Naive thymus-derived CD4-positive, alpha-beta T cell (primary cell): ENCODE data around the gene ZNF804B. TPM values are rescaled to one million over a fixed set of nuclear protein-coding genes. Genes with fewer than 3 reads are reported as not detected.

ENCODE experiments used
- ATAC-seq: fragments of 150-1000 bp; cut with Tn5 transposase; 2 replicates; pipeline ENCODE4 v1.10.0; 2021; ENCODE audit warnings: mild to moderate bottlenecking, moderate library complexity
- CTCF ChIA-PET: fragments of 350-600 bp; sonication (Branson Sonifier 250); formaldehyde crosslinking; loops from one replicate; lab custom pipeline; 2021; ENCODE audit warnings: antibody characterized with exemption; lab: Charles Lee
- POLR2A ChIA-PET: fragments of 350-600 bp; sonication (Branson Sonifier 250); formaldehyde crosslinking; loops from one replicate; lab custom pipeline; 2021; ENCODE audit warnings: antibody characterized with exemption, inconsistent platforms; lab: Charles Lee
- DNase-seq, 9 donors: peaks; one replicate each; pipeline versions ENCODE4 v3.0.0 to v3.0.0-alpha.2; 2020 to 2022; ENCODE audit warnings: mixed read lengths in 1 of 9
- H3K27ac ChIP-seq: one replicate; pipeline ENCODE4 v1.7.0; 2013; ENCODE audit warnings: mild to moderate bottlenecking, low read depth, low read length, moderate library complexity
- H3K27me3 ChIP-seq, 2 donors: one replicate each; pipeline ENCODE4 v1.7.0; 2013; ENCODE audit warnings: low read length in 2 of 2, mild to moderate bottlenecking in 2 of 2, moderate library complexity in 2 of 2; ENCODE audit not compliant: control insufficient read depth in 2 of 2, insufficient read depth in 2 of 2
- H3K36me3 ChIP-seq, 3 experiments: 1 replicate in 2 of 3; 2 replicates in 1 of 3; pipeline ENCODE4 v1.7.0; 2013; ENCODE audit warnings: low read length in 3 of 3, mild to moderate bottlenecking in 3 of 3, moderate library complexity in 1 of 3; ENCODE audit not compliant: insufficient read depth in 3 of 3, control insufficient read depth in 2 of 3
- H3K4me1 ChIP-seq, 2 donors: one replicate each; pipeline ENCODE4 v1.7.0; 2013; ENCODE audit warnings: low read length in 2 of 2, mild to moderate bottlenecking in 2 of 2, moderate library complexity in 1 of 2; ENCODE audit not compliant: control insufficient read depth in 2 of 2, insufficient read depth in 2 of 2
- H3K4me3 ChIP-seq: 2 replicates; pipeline ENCODE4 v1.7.0; 2013; ENCODE audit warnings: mild to moderate bottlenecking, low read length
- H3K9me3 ChIP-seq, 3 experiments: 1 replicate in 2 of 3; 2 replicates in 1 of 3; pipeline ENCODE4 v1.7.0; 2013; ENCODE audit warnings: low read length in 3 of 3; ENCODE audit not compliant: control insufficient read depth in 2 of 3
- H3K27ac Mint-ChIP-seq, 9 donors: one replicate each; pipeline ENCODE4 v1.8.0; 2020 to 2022; ENCODE audit warnings: mixed read lengths in 9 of 9, mild to moderate bottlenecking in 8 of 9, moderate library complexity in 5 of 9, inconsistent platforms in 2 of 9
- H3K27me3 Mint-ChIP-seq, 5 donors: one replicate each; pipeline ENCODE4 v1.8.0; 2021 to 2022; ENCODE audit warnings: mixed read lengths in 5 of 5, mild to moderate bottlenecking in 1 of 5
- H3K36me3 Mint-ChIP-seq, 5 donors: one replicate each; pipeline ENCODE4 v1.8.0; 2020 to 2022; ENCODE audit warnings: mixed read lengths in 5 of 5, mild to moderate bottlenecking in 3 of 5, inconsistent platforms in 1 of 5
- H3K4me1 Mint-ChIP-seq, 7 donors: one replicate each; pipeline ENCODE4 v1.8.0; 2020 to 2022; ENCODE audit warnings: mixed read lengths in 7 of 7, mild to moderate bottlenecking in 3 of 7, inconsistent platforms in 1 of 7
- H3K4me3 Mint-ChIP-seq, 10 donors: one replicate each; pipeline ENCODE4 v1.8.0; 2020 to 2022; ENCODE audit warnings: mild to moderate bottlenecking in 10 of 10, mixed read lengths in 10 of 10, moderate library complexity in 6 of 10, inconsistent platforms in 2 of 10
- H3K9me3 Mint-ChIP-seq, 11 donors: one replicate each; pipeline ENCODE4 v1.8.0; 2020 to 2022; ENCODE audit warnings: mixed read lengths in 11 of 11, mild to moderate bottlenecking in 4 of 11, inconsistent platforms in 1 of 11, moderate library complexity in 1 of 11
- intact Hi-C, 2 donors: fragments of 100-400 bp; cut with micrococcal nuclease; formaldehyde crosslinking; loops; one replicate each; pipeline ENCODE4 v1.15.1; 2023
- polyA plus RNA-seq, 2 donors: library from polyadenylated mRNA; unstranded; fragments of 300-500 nt; fragmentation: Illumina TruSeq; gene quantifications; one replicate each; pipeline ENCODE4 v1.2.3, GENCODE V29; 2021
- total RNA-seq, 6 experiments: library from RNA in 5 of 6; stranded (reverse) in 5 of 6; gene quantifications; 1 replicate in 5 of 6; 2 replicates in 1 of 6; pipeline ENCODE4 v1.2.3 and lab custom pipeline; 2021 to 2026

Gene ZNF804B
- total and polyA plus RNA-seq, 7 experiments from 2014 or later: not detected

DNA sequence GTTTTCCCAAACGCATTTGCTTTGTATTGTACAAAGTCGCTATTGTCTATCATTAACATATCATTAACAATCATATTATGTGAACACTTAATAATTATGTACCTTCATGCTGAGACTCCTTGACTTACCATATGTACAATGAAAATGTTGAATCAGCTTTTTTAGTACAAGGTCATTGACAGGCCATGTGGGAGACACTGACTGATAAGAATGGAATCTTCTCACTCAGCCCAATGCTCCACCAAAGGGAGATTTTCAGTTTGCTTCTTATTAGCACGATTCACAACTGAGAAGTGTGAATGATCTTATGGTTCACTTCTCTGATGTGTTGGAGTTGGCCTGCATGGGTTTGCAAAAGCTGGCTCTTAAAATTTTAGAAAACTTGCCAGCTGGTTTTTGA is 289.5 kb downstream of the ZNF804B start:
- H3K36me3 Mint-ChIP-seq: no peaks in the 10 kb centered on the region
- intact Hi-C loops: no loop called here
- POLR2A ChIA-PET: no interaction called here

DNA sequence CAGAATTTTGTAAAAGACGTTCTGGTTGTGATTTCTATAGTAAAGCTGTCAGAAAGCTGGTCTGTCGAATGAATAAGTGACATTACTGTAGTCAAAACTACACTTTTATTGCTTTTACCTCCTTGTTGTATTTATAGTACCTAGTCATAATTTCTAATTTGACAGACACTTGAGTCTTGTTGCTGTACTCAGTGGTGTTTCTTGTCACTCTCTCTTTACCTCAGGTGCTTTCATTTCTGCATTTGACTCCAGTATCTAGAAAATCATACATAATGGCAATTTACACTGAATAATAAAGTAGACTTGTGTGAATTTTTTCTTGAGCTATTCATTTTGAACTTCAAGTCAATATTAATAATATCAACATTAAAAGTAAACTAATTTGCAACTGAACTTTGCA is 293.6 kb downstream of the ZNF804B start:
- no peaks in the 10 kb centered on the region for H3K36me3 ChIP-seq
- Mint-ChIP-seq H3K36me3 (no peaks in the 10 kb centered on the region), H3K4me1 (peaks cover 0 to 4% (median 0%) of the 10 kb centered on the region in 7 donors), H3K27ac (no peak overlapping the region), H3K27me3 (peaks cover 0 to 9% (median 0%) of the 10 kb centered on the region in 5 donors), H3K4me3 (no peak overlapping the region), H3K9me3 (peaks cover 0 to 4% (median 0%) of the 10 kb centered on the region in 11 donors)
- H3K9me3 ChIP-seq: no peaks in the 10 kb centered on the region
- no peak overlapping the region for H3K4me3 ChIP-seq
- CTCF ChIA-PET: no interaction called here
- ATAC-seq (no peak), DNase-seq (no peak)
- no peaks in the 10 kb centered on the region for H3K4me1 ChIP-seq
- H3K27me3 ChIP-seq: no peaks in the 10 kb centered on the region
- POLR2A ChIA-PET: no interaction called here
- intact Hi-C loops: no loop called here
- H3K27ac ChIP-seq: no peak overlapping the region

More for the DNA sequence above, 289.5 kb downstream of the ZNF804B start:
- Histone ChIP-seq H3K4me3 (no peak overlapping the region), H3K4me1 (no peaks in the 10 kb centered on the region), H3K9me3 (no peaks in the 10 kb centered on the region), H3K36me3 (no peaks in the 10 kb centered on the region), H3K27ac (no peak overlapping the region), H3K27me3 (no peaks in the 10 kb centered on the region)
- H3K4me1 Mint-ChIP-seq: no peaks in the 10 kb centered on the region
- ATAC-seq (no peak), DNase-seq (no peak)
- peaks cover 0 to 15% (median 4%) of the 10 kb centered on the region in 11 donors for H3K9me3 Mint-ChIP-seq
- H3K27ac Mint-ChIP-seq: no peak overlapping the region
- no peak overlapping the region for H3K4me3 Mint-ChIP-seq
- peaks cover 0 to 8% (median 0%) of the 10 kb centered on the region in 5 donors for H3K27me3 Mint-ChIP-seq
- CTCF ChIA-PET: no interaction called here

DNA sequence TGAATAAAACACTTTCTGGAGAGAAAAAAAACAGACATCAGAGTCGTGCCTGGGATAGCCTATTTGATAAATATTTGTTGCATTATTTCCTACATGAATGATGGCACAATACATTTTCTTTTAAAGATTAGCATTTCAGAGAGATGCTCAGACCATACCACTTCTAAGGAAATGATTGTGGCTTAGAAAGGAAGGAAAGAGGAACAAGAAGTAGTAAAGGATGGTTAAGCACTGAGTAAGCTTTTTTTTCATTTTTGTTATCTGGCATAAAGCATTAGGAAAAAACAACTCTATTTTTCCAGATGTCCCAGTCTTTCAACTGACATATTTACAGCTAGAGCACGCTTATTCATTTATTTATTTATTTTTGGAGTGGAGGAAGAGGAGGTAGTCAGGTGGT is 294.9 kb downstream of the ZNF804B start:
- no peaks in the 10 kb centered on the region for H3K36me3 Mint-ChIP-seq
- no peaks in the 10 kb centered on the region for H3K27me3 ChIP-seq
- no peak overlapping the region for H3K27ac Mint-ChIP-seq
- intact Hi-C loops: no loop called here
- no peak for ATAC-seq
- H3K27me3 Mint-ChIP-seq: peaks cover 0 to 9% (median 0%) of the 10 kb centered on the region in 5 donors
- H3K4me3 Mint-ChIP-seq: no peak overlapping the region
- no peaks in the 10 kb centered on the region for H3K9me3 ChIP-seq
- no peak for DNase-seq
- no peak overlapping the region for H3K27ac ChIP-seq
- no peaks in the 10 kb centered on the region for H3K36me3 ChIP-seq
- peaks cover 0 to 4% (median 0%) of the 10 kb centered on the region in 11 donors for H3K9me3 Mint-ChIP-seq
- H3K4me1 Mint-ChIP-seq: peaks cover 0 to 4% (median 0%) of the 10 kb centered on the region in 7 donors
- ChIA-PET POLR2A (no interaction called here), CTCF (no interaction called here)
- H3K4me3 ChIP-seq: no peak overlapping the region
- no peaks in the 10 kb centered on the region for H3K4me1 ChIP-seq

GRCh38 chr7:89060234-89060633 is 300.7 kb downstream of the ZNF804B start:
- H3K27me3 Mint-ChIP-seq: peaks cover 0 to 6% (median 0%) of the 10 kb centered on the region in 5 donors
- ATAC-seq (no peak), DNase-seq (no peak)
- peaks cover 0 to 4% (median 0%) of the 10 kb centered on the region in 7 donors for H3K4me1 Mint-ChIP-seq
- ChIA-PET CTCF (no interaction called here), POLR2A (no interaction called here)
- H3K27me3 ChIP-seq: no peaks in the 10 kb centered on the region
- H3K4me3 ChIP-seq: no peak overlapping the region
- no peaks in the 10 kb centered on the region for H3K4me1 ChIP-seq
- peaks cover 0 to 4% (median 0%) of the 10 kb centered on the region in 11 donors for H3K9me3 Mint-ChIP-seq
- no peaks in the 10 kb centered on the region for H3K36me3 ChIP-seq
- intact Hi-C loops: no loop called here
- H3K27ac ChIP-seq: no peak overlapping the region
- H3K4me3 Mint-ChIP-seq: no peak overlapping the region
- H3K36me3 Mint-ChIP-seq: no peaks in the 10 kb centered on the region
- H3K27ac Mint-ChIP-seq: no peak overlapping the region
- H3K9me3 ChIP-seq: no peaks in the 10 kb centered on the region

DNA sequence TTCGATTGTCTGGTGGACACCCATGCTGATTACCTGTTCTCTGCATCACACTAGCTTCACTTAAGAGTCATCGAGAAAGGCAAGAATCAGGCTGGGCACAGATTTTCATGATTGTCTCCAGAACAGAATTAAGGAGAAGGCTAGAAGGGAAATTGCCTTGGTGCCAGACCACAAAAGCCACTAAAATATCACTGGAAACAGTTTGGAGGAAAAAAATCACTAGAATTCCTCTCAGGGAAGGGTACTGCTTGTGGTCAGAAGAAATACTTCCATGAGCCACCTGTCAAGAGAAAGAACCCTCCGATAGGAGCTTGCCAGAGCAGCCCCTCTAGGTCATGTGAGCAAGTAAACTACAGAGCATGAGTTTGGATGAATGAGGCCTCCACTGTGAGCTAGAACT is 305.3 kb downstream of the ZNF804B start:
- Histone ChIP-seq H3K36me3 (no peaks in the 10 kb centered on the region), H3K4me3 (no peak overlapping the region), H3K27ac (no peak overlapping the region), H3K9me3 (no peaks in the 10 kb centered on the region), H3K27me3 (no peaks in the 10 kb centered on the region), H3K4me1 (no peaks in the 10 kb centered on the region)
- H3K9me3 Mint-ChIP-seq: no peaks in the 10 kb centered on the region
- no peaks in the 10 kb centered on the region for H3K36me3 Mint-ChIP-seq
- ATAC-seq (no peak), DNase-seq (no peak)
- no peaks in the 10 kb centered on the region for H3K27me3 Mint-ChIP-seq
- H3K27ac Mint-ChIP-seq: no peak overlapping the region
- no peak overlapping the region for H3K4me3 Mint-ChIP-seq
- H3K4me1 Mint-ChIP-seq: no peaks in the 10 kb centered on the region
- intact Hi-C loops: loop anchor here in 1 of 2 donors (2.0 kb wide), 1 partner anchor 558 kb away; no protein-coding TSS in a partner anchor
- POLR2A ChIA-PET: interaction anchor here (0.6 kb wide), 1 partner anchor 494 kb away, joined by 3 read pairs; no protein-coding TSS in a partner anchor
- CTCF ChIA-PET: no interaction called here

GRCh38 chr7:89067048-89067447 is 307.5 kb downstream of the ZNF804B start:
- H3K4me1 Mint-ChIP-seq: no peaks in the 10 kb centered on the region
- no peaks in the 10 kb centered on the region for H3K36me3 ChIP-seq
- CTCF ChIA-PET: no interaction called here
- no peak overlapping the region for H3K27ac ChIP-seq
- H3K4me1 ChIP-seq: no peaks in the 10 kb centered on the region
- H3K4me3 Mint-ChIP-seq: no peak overlapping the region
- POLR2A ChIA-PET: no interaction called here
- no peak overlapping the region for H3K4me3 ChIP-seq
- H3K27me3 Mint-ChIP-seq: no peaks in the 10 kb centered on the region
- H3K9me3 Mint-ChIP-seq: no peaks in the 10 kb centered on the region
- no peaks in the 10 kb centered on the region for H3K9me3 ChIP-seq
- H3K36me3 Mint-ChIP-seq: no peaks in the 10 kb centered on the region
- ATAC-seq (no peak), DNase-seq (no peak)
- no peaks in the 10 kb centered on the region for H3K27me3 ChIP-seq
- intact Hi-C loops: no loop called here
- no peak overlapping the region for H3K27ac Mint-ChIP-seq

- Histone ChIP-seq H3K4me1 (no peaks in the 10 kb centered on the region), H3K27me3 (no peaks in the 10 kb centered on the region), H3K9me3 (no peaks in the 10 kb centered on the region), H3K27ac (no peak overlapping the region), H3K36me3 (no peaks in the 10 kb centered on the region), H3K4me3 (no peak overlapping the region)
- no peaks in the 10 kb centered on the region for H3K4me1 Mint-ChIP-seq
- H3K9me3 Mint-ChIP-seq: peaks cover 0 to 5% (median 0%) of the 10 kb centered on the region in 11 donors
- H3K27me3 Mint-ChIP-seq: no peaks in the 10 kb centered on the region
- ATAC-seq: no peak
- no peak for DNase-seq
- intact Hi-C loops: no loop called here
- no peak overlapping the region for H3K27ac Mint-ChIP-seq
- H3K36me3 Mint-ChIP-seq: no peaks in the 10 kb centered on the region
- POLR2A ChIA-PET: no interaction called here
- H3K4me3 Mint-ChIP-seq: no peak overlapping the region
- CTCF ChIA-PET: no interaction called here
Measured at GRCh38 chr7:89072081-89072480, 312.6 kb downstream of the ZNF804B start.
